ENCODE results near the gene HDAC10.

HDAC10 gene

GRCh38 chr22:50232481-50233151 is 18.4 kb downstream of the HDAC10 start:
- no peak for DNase-seq

GRCh38 chr22:50229370-50229769 is 21.7 kb downstream of the HDAC10 start:
- DNase-seq, result no peak

GRCh38 chr22:50228366-50228765 is 22.7 kb downstream of the HDAC10 start:
- no peak for DNase-seq

GRCh38 chr22:50227579-50228215 is 23.4 kb downstream of the HDAC10 start:
- DNase-seq, result no peak

- no peak for DNase-seq
These were observed 24.2 kb downstream of the HDAC10 start for GRCh38 chr22:50226875-50227165.

GRCh38 chr22:50226063-50226874 is 24.8 kb downstream of the HDAC10 start:
- DNase-seq, result no peak

GRCh38 chr22:50225200-50225969 is 25.7 kb downstream of the HDAC10 start:
- DNase-seq, result no peak

GRCh38 chr22:50224071-50224470 is 27.0 kb downstream of the HDAC10 start:
- DNase-seq, result no peak

DNA sequence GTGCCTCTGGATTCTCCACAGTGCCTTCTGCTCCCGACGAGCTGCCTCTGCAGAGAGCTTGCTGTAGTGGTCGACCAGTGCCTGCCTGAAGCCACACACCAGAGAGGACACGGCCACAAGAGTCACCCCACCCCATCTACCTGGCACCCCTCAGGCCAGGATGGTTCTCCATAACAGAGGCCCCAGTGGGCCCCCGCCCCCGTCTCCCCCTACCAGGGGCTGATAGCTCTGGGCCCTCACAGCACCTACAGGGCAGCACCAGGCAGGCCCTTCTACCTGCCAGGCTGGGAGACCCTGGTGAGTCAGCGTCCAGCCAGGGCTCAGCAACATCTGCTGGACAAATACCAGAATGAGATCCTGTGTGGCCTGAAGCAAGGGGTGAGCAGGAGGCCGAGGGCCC is 28.6 kb downstream of the HDAC10 start:
- no peak for DNase-seq

DNA sequence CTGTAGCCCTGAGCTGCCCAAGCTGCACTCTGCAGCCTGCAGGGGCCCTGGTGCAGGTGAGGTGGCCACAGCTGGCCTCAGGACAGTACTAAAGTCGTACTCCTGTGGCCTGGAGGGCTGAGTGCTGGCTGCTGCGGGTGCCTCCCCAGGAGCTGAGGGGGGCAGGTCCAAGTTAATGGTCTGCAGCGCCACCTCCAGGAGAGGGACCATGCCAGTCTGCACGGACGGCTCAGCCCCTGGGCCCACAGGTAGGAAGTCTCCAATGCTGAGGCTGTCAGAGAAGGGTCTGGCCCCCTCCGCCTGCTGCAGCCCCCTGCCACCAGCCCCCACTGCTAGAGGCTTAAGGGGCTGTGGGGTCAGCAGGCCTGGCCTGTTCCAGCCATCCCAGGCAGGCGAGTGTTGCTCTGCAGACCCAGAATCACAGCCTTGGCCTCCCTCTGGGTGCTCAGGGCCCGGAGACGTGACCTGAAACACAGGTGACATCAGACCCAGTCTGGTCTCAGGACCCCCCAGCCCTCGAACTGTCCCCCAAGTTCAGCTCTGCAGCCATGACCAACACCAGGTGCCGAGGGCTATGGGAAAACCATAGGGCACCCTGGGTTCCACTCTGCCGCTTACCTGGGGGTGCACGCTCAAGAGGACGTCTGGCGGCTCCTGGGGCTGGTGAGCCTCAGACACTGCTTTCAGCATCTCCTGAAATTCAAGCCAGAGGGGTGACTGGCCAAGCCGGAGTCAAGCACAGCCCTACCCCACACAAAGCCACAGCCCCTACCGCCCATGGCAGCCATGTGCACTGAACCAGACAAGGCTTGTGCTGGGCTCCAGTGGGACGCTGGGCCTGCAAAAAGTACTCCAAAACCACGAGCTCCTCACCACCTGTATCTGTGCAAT is 29.4 kb downstream of the HDAC10 start:
- no peak for DNase-seq

DNA sequence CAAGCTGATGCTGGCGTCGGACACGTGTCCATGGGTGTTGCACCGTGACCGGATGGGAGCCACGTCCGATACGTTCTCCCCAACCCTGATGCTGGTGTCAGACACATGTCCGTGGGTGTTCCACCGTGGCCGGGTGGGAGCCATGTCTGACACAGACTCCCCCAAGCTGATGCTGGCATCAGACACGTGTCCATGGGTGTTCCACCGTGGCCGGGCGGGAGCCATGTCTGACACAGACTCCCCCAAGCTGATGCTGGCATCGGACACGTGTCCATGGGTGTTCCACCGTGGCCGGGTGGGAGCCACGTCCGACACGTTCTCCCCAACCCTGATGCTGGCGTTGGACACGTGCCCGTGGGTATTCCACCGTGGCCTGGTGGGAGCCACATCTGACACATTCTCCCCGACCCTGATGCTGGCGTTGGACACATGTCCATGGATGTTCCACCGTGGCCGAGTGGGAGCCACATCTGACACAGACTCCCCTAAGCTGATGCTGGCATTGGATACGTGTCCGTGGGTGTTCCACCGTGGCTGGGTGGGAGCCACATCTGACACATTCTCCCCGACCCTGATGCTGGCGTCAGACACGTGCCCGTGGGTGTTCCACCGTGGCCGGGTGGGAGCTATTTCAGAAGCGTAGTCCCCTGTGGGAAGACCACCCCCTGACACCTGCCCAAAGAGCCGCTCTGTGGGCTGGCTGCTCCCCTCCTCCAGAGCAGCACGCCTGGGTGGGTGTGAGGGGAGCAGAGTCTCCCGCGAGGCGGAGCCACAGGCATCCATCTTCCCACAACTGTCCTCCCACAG is 30.3 kb downstream of the HDAC10 start:
- no peak for DNase-seq

- no peak for DNase-seq
These were observed 31.1 kb downstream of the HDAC10 start for GRCh38 chr22:50219800-50220602.

GRCh38 chr22:50218996-50219727 is 31.9 kb downstream of the HDAC10 start:
- no peak for DNase-seq

GRCh38 chr22:50218153-50218995 is 32.7 kb downstream of the HDAC10 start:
- no peak for DNase-seq

DNA sequence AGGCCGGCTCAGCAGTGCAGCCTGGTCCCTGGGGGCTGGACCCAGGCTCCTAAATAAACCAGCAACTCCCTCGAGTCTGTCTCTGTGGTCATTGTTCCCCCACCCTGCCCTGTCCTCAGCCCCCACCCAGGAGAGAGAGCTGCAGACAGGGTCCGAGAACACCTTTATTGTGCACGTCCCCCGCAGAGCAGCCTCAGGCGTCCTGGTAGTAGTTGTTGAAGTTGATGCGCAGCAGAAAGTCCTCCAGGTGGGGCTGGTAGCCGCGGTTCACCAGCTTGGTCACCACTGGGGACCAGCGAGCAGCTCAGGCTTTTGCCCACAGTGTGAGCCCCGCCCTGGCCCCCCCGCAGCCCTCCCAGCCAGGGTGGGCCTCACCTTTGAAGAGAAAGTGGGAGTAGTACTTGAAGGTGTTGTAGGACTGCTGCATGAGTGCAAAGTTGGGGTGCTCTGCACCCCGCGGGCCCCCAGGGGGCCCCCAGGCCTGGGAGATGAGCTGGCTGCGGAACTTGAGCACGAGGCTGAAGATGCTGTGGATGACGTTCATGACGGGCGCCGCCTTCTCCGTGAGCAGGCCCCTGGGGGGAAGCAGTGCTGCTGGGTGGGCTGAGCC is 33.4 kb downstream of the HDAC10 start:
- no peak for DNase-seq

DNA sequence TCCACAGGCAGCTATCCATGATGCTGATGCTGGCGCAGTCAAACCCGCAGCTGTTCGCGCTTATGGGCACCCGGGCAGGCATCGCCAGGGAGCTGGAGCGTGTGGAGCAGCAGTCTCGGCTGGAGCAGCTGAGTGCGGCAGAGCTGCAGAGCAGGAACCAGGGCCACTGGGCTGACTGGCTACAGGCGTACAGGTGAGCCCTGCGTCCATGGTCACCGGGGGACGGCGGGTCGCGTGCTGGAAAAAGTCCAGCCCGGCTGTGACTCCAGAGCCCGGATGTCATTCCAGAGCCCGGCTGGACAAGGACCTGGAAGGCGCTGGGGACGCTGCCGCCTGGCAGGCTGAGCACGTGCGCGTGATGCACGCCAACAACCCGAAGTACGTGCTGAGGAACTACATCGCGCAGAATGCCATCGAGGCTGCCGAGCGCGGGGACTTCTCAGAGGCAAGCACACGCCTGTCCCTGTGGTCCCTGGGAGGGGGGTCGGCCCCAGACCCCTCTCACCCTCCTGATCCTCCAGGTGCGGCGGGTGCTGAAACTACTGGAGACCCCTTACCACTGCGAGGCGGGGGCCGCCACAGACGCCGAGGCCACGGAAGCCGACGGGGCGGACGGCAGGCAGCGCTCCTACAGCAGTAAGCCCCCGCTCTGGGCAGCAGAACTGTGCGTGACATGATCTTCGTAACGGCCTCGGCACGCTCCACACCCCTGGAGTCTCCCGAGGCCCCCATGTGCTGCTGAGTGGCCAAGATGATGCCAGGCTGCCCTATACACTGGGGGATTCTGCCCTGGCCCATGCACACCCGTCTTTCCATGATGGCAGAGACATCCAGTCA is 34.2 kb downstream of the HDAC10 start:
- no peak for DNase-seq

DNA sequence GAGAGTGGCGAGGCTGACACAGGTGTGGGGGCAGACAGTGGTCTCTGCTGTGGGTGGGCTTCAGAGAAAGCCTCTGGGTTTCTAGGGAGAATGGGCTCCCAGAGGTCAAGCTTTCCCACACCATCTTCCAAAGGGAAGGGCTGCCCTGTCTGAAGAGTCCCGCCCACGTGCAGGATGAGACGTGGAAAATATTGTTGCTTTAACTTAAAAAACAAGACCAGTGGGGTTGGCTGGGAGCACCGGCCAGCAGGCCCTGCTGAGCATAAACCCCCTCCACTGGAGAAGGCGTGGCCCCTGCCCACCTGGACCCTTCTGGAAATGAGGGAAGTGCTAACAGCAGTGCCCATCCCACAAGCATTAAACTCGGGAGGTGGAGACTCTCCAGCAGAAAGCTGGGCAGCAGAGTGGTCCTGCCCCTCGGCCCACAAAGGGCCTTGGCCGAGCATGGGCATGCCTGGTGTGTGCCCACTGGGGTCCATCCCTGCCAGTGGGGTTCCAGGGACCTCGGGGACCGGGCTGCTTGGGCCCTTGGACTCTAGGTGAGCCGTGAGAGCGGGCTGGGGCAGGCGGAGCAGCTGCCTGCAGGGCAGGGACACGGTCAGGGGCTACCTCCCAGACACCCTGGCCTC is 34.9 kb downstream of the HDAC10 start:
- DNase-seq, result no peak
